ENCODE data around the gene CLEC10A. TPM values are rescaled to one million over a fixed set of nuclear protein-coding genes. Genes with fewer than 3 reads are reported as not detected.

Gene CLEC10A
- total RNA-seq, 1 experiment from 2014 or later = not detected

- DNase-seq (ENCODE audit: unreplicated experiment) = no peak
- Mint-ChIP-seq H3K27ac (ENCODE audit: low read depth, unreplicated experiment) (no peak overlapping the region), H3K27me3 (ENCODE audit: insufficient read depth, unreplicated experiment) (no peaks in the 10 kb centered on the region), H3K9me3 (ENCODE audit: unreplicated experiment) (no peaks in the 10 kb centered on the region), H3K4me1 (ENCODE audit: insufficient read depth, unreplicated experiment) (peaks cover 16% of the 10 kb centered on the region), H3K4me3 (ENCODE audit: unreplicated experiment) (no peak overlapping the region), H3K36me3 (ENCODE audit: insufficient read depth, unreplicated experiment) (peaks cover 10% of the 10 kb centered on the region)
- TF ChIP-seq CTCF (IDR thresholded peaks at IDR 0.05; ENCODE audit: unreplicated experiment) = no peak
- ChIA-PET POLR2A (interaction anchor here (1.8 to 1.9 kb wide), 2 partner anchors 7 to 26 kb away, joined by 10 read pairs; partner anchors contain the start of gene RNASEK), CTCF (interaction anchor here (1.2 to 1.9 kb wide), 3 partner anchors 8 to 102 kb away, joined by 3 to 12 read pairs (median 5); no protein-coding TSS in a partner anchor)
- intact Hi-C loops (cut with micrococcal nuclease) = no loop called here
- BruUV-seq (replicated peaks) = no TSS peak
These were observed 41.8 kb downstream of the CLEC10A start for GRCh38 chr17:7038025-7038862.

- H3K9me3 Mint-ChIP-seq (ENCODE audit: unreplicated experiment) = no peaks in the 10 kb centered on the region
- ChIA-PET POLR2A (interaction anchor here (0.6 to 2.0 kb wide), 30 partner anchors 10 to 848 kb away, joined by 3 to 21 read pairs (median 4); partner anchors contain the start of genes ACADVL, DLG4, DVL2 and MPDU1), CTCF (interaction anchor here (1.0 to 1.2 kb wide), 2 partner anchors 10 to 14 kb away, joined by 3 to 7 read pairs; no protein-coding TSS in a partner anchor)
- no TSS peak for BruUV-seq (replicated peaks)
- peak within 1 kb of the TSS; percentile 92 for H3K27ac Mint-ChIP-seq (ENCODE audit: low read depth, unreplicated experiment)
- no peaks in the 10 kb centered on the region for H3K27me3 Mint-ChIP-seq (ENCODE audit: insufficient read depth, unreplicated experiment)
- peak; percentile 99 for DNase-seq (ENCODE audit: unreplicated experiment)
- peaks cover 21% of the 10 kb centered on the region for H3K4me1 Mint-ChIP-seq (ENCODE audit: insufficient read depth, unreplicated experiment)
- no peak for TF ChIP-seq CTCF (IDR thresholded peaks at IDR 0.05; ENCODE audit: unreplicated experiment)
- intact Hi-C loops (cut with micrococcal nuclease) = no loop called here
- peak within 1 kb of the TSS; percentile 92 for H3K4me3 Mint-ChIP-seq (ENCODE audit: unreplicated experiment)
- H3K36me3 Mint-ChIP-seq (ENCODE audit: insufficient read depth, unreplicated experiment) = peaks cover 10% of the 10 kb centered on the region
These were observed 44.3 kb downstream of the CLEC10A start, which contains the start of gene SLC16A13 for GRCh38 chr17:7035591-7036368. Gene SLC16A13, plus strand, starts transcription at chr17:7036015. Its CDS starts 368 bp downstream, at chr17:7036383.

- Mint-ChIP-seq H3K27me3 (ENCODE audit: insufficient read depth, unreplicated experiment) (no peaks in the 10 kb centered on the region), H3K9me3 (ENCODE audit: unreplicated experiment) (no peaks in the 10 kb centered on the region), H3K4me1 (ENCODE audit: insufficient read depth, unreplicated experiment) (peaks cover 21% of the 10 kb centered on the region), H3K27ac (ENCODE audit: low read depth, unreplicated experiment) (peak overlapping the region; percentile 92), H3K4me3 (ENCODE audit: unreplicated experiment) (peak overlapping the region; percentile 92), H3K36me3 (ENCODE audit: insufficient read depth, unreplicated experiment) (peaks cover 10% of the 10 kb centered on the region)
- ChIA-PET POLR2A (interaction anchor here (0.7 to 2.0 kb wide), 21 partner anchors 10 to 549 kb away, joined by 3 to 21 read pairs (median 4); partner anchors contain the start of genes ACADVL, DLG4, DVL2 and MPDU1), CTCF (interaction anchor here (1.0 to 1.2 kb wide), 2 partner anchors 11 to 13 kb away, joined by 3 to 7 read pairs; no protein-coding TSS in a partner anchor)
- TSS peak; percentile 89 for BruUV-seq (replicated peaks)
- TF ChIP-seq CTCF (IDR thresholded peaks at IDR 0.05; ENCODE audit: unreplicated experiment) = no peak
- no peak for DNase-seq (ENCODE audit: unreplicated experiment)
- intact Hi-C loops (cut with micrococcal nuclease) = no loop called here
These were observed 45.0 kb downstream of the CLEC10A start for GRCh38 chr17:7034955-7035590.

All from MCF 10A (cell line).